ENCODE results near the gene HS6ST3.

GRCh38 chr13:96835546-96835945, 745.6 kb downstream of the HS6ST3 start:
- TF ChIP-seq CTCF (IDR thresholded peaks at IDR 0.05; ENCODE audit: extremely low read depth in 1 of 2, insufficient read depth in 1 of 2, low read depth in 1 of 2, low read length in 2 of 2) (no peak), POLR2A (IDR thresholded peaks at IDR 0.05; ENCODE audit: low read depth, low read length) (no peak), EZH2 (IDR thresholded peaks at IDR 0.05; ENCODE audit: borderline replicate concordance, low read depth, low read length, severe bottlenecking) (no peak), GATA2 (IDR thresholded peaks at IDR 0.05; ENCODE audit: insufficient read depth, insufficient read length, low read depth, low read length) (no peak), FOS (IDR thresholded peaks at IDR 0.05; ENCODE audit: borderline replicate concordance, insufficient read depth, low read length) (no peak), POLR2AphosphoS5 (IDR thresholded peaks at IDR 0.05; ENCODE audit: insufficient read depth, low read depth, low read length) (no peak), JUN (IDR thresholded peaks at IDR 0.05; ENCODE audit: borderline replicate concordance, insufficient read depth, insufficient read length, low read depth) (no peak), MYC (IDR thresholded peaks at IDR 0.05; ENCODE audit: low read depth, low read length) (no peak), MAX (IDR thresholded peaks at IDR 0.05; ENCODE audit: insufficient read depth, insufficient read length) (no peak)

Measured in endothelial cell of umbilical vein (primary cell).